PFSK-1 (cell line): Measurements from ENCODE around the gene RAP1GAP2.
A peak's percentile ranks its signal among the peaks of the same experiment; 100 is the strongest.

Experiments
- FOXP2 ChIP-seq: optimal IDR thresholded peaks from 2 replicates; pipeline ENCODE3; 2011; ENCODE audit warnings: borderline replicate concordance, control low read depth, inconsistent platforms; ENCODE audit not compliant: insufficient read depth; ENCODE audit errors: extremely low read length, extremely low read depth
- POLR2AphosphoS5 ChIP-seq: IDR thresholded peaks from 2 replicates; pipeline ENCODE4 v1.6.1; 2012; ENCODE audit warnings: low read depth, mild to moderate bottlenecking, control low read depth, low read length, moderate library complexity
- REST ChIP-seq, 2 experiments: IDR thresholded peaks; 2 replicates each; pipeline versions ENCODE4 v1.6.1 to v1.8.0; 2011 to 2012; ENCODE audit warnings: low read depth in 2 of 2, low read length in 2 of 2, control low read depth in 1 of 2, inconsistent platforms in 1 of 2, mild to moderate bottlenecking in 1 of 2, moderate library complexity in 1 of 2; ENCODE audit not compliant: insufficient read depth in 1 of 2
- SIN3A ChIP-seq: IDR thresholded peaks from 2 replicates; pipeline ENCODE4 v1.6.1; 2012; ENCODE audit warnings: mild to moderate bottlenecking, low read length, moderate library complexity, borderline replicate concordance; ENCODE audit not compliant: insufficient read depth
- TAF1 ChIP-seq: IDR thresholded peaks from 2 replicates; pipeline ENCODE4 v1.6.1; 2012; ENCODE audit warnings: low read length, control low read depth, borderline replicate concordance; ENCODE audit not compliant: insufficient read depth

The RAP1GAP2 gene

GRCh38 chr17:3002538-3003295 is 206.5 kb downstream of the RAP1GAP2 start:
- TF ChIP-seq POLR2AphosphoS5 (no peak), TAF1 (no peak), SIN3A (no peak), REST (IDR thresholded peaks at IDR 0.05; ENCODE audit: insufficient read depth in 1 of 2, low read depth in 2 of 2, low read length in 2 of 2) (no peak), FOXP2 (no peak)

GRCh38 chr17:3003296-3004149 is 207.3 kb downstream of the RAP1GAP2 start:
- TF ChIP-seq REST (IDR thresholded peaks at IDR 0.05; ENCODE audit: insufficient read depth in 1 of 2, low read depth in 2 of 2, low read length in 2 of 2) (no peak), SIN3A (no peak), POLR2AphosphoS5 (no peak), FOXP2 (no peak), TAF1 (no peak)

GRCh38 chr17:3004150-3004801 is 208.0 kb downstream of the RAP1GAP2 start:
- peak; percentile 70 for TF ChIP-seq FOXP2
- no peak for TF ChIP-seq REST (IDR thresholded peaks at IDR 0.05; ENCODE audit: insufficient read depth in 1 of 2, low read depth in 2 of 2, low read length in 2 of 2)
- no peak for TF ChIP-seq POLR2AphosphoS5

- TF ChIP-seq TAF1 (no peak), POLR2AphosphoS5 (no peak), SIN3A (no peak), REST (IDR thresholded peaks at IDR 0.05; ENCODE audit: insufficient read depth in 1 of 2, low read depth in 2 of 2, low read length in 2 of 2) (no peak), FOXP2 (no peak)
These were observed 208.7 kb downstream of the RAP1GAP2 start for GRCh38 chr17:3004925-3005324.
